HepG2 (cell line): ENCODE measurements around the gene RTN3. TPM values are rescaled to one million over a fixed set of nuclear protein-coding genes. Genes with fewer than 3 reads are reported as not detected.

Experiments
- ATAC-seq: fragments of 200-7000 bp; cut with Tn5 transposase; 3 replicates; pipeline ENCODE4 v1.9.1; 2020; ENCODE audit warnings: mild to moderate bottlenecking, moderate library complexity
- BruUV-seq: library from RNA; stranded (reverse); fragments of 400-500 nt; replicated peaks from 2 replicates; lab custom pipeline; 2021; lab: Mats Ljungman, UMichigan
- CTCF ChIA-PET: fragments of 300-600 bp; formaldehyde crosslinking; extraction: SDS; loops from one replicate; lab custom pipeline; 2021; ENCODE audit warnings: low total read pairs, inconsistent platforms, low intra/inter-chr PET ratio; lab: Yijun Ruan, JAX
- POLR2A ChIA-PET: fragments of 350-600 bp; sonication (Branson Sonifier 250); formaldehyde crosslinking; loops from one replicate; lab custom pipeline; 2020; ENCODE audit warnings: antibody characterized with exemption, inconsistent platforms; lab: Yijun Ruan, JAX
- DNase-seq: peaks from one replicate; pipeline ENCODE4 v3.0.0-alpha.2; 2015; ENCODE audit warnings: low spot score
- FAIRE-seq: peaks from 3 replicates; lab custom pipeline; 2011; peaks lifted over from hg19 to GRCh38; lab: Jason Lieb, UNC
- H2AFZ ChIP-seq: one replicate; pipeline ENCODE4 v1.6.1; 2011; ENCODE audit warnings: low read length, inconsistent platforms
- H3K27ac ChIP-seq: fragments of 300-600 bp; 3 replicates; pipeline ENCODE4 v1.8.0; 2011; ENCODE audit warnings: mixed run types, mild to moderate bottlenecking, mixed read lengths, low read length, inconsistent platforms; ENCODE audit not compliant: insufficient read depth; ENCODE audit errors: extremely low read length
- H3K27me3 ChIP-seq, 2 experiments: fragments of 200-600 bp in 1 of 2; 2 replicates in 1 of 2; 3 replicates in 1 of 2; pipeline versions ENCODE4 v1.6.0 to v1.8.0; 2011; ENCODE audit warnings: low read length in 2 of 2, mild to moderate bottlenecking in 2 of 2, moderate library complexity in 2 of 2, inconsistent platforms in 1 of 2; ENCODE audit not compliant: insufficient read depth in 2 of 2, control insufficient read depth in 1 of 2
- H3K36me3 ChIP-seq, 2 experiments: fragments of 200-600 bp in 1 of 2; replicated peaks in 1 of 2; 2 replicates in 1 of 2; 3 replicates in 1 of 2; pipeline versions ENCODE4 v1.5.1 to v1.8.0; 2011; ENCODE audit warnings: low read length in 2 of 2, inconsistent platforms in 1 of 2; ENCODE audit not compliant: insufficient read depth in 2 of 2, control insufficient read depth in 1 of 2
- H3K4me1 ChIP-seq: 2 replicates; pipeline ENCODE4 v1.5.1; 2012; ENCODE audit warnings: low read length, inconsistent platforms; ENCODE audit not compliant: insufficient read depth
- H3K4me2 ChIP-seq: 2 replicates; pipeline ENCODE4 v1.6.0; 2011; ENCODE audit warnings: low read depth, low read length, inconsistent platforms
- H3K4me3 ChIP-seq, 3 experiments: fragments of 200-600 bp in 1 of 3; sonication (generic), shearing (Covaris generic) in 1 of 3; replicated peaks in 1 of 3; 2 replicates each; pipeline ENCODE4 v1.5.1; 2011 to 2016; ENCODE audit warnings: low read length in 3 of 3, inconsistent platforms in 2 of 3, low read depth in 2 of 3, mild to moderate bottlenecking in 2 of 3, control low read depth in 1 of 3, mixed read lengths in 1 of 3; ENCODE audit not compliant: insufficient read depth in 1 of 3
- H3K79me2 ChIP-seq: one replicate; pipeline ENCODE4 v1.6.1; 2011; ENCODE audit warnings: low read length, inconsistent platforms; ENCODE audit not compliant: insufficient read depth
- H3K9ac ChIP-seq: 2 replicates; pipeline ENCODE4 v1.6.0; 2011; ENCODE audit warnings: mild to moderate bottlenecking, low read depth, low read length, inconsistent platforms; ENCODE audit not compliant: insufficient read depth
- H3K9me3 ChIP-seq: 2 replicates; pipeline ENCODE4 v1.5.1; 2012; ENCODE audit warnings: mild to moderate bottlenecking, low read length
- H4K20me1 ChIP-seq: 2 replicates; pipeline ENCODE4 v1.6.0; 2011; ENCODE audit warnings: inconsistent platforms, mild to moderate bottlenecking, low read length, moderate library complexity; ENCODE audit not compliant: insufficient read depth
- NFATC3 ChIP-seq: sonication (generic); formaldehyde crosslinking; IDR thresholded peaks from 2 replicates; pipeline ENCODE4 v1.5.1; 2020; ENCODE audit warnings: mild to moderate bottlenecking, missing genetic modification reagents
- NR2F6 ChIP-seq, 2 experiments: IDR thresholded peaks; 2 replicates each; pipeline ENCODE4 v1.6.1; 2016; ENCODE audit warnings: antibody characterized with exemption in 1 of 2, mild to moderate bottlenecking in 1 of 2
- RFXANK ChIP-seq: IDR thresholded peaks from 2 replicates; pipeline ENCODE4 v1.6.1; 2016
- SMAD1 ChIP-seq: sonication (generic); formaldehyde crosslinking; IDR thresholded peaks from 2 replicates; pipeline ENCODE4 v1.4.0; 2020; ENCODE audit warnings: missing genetic modification reagents, low read depth, mild to moderate bottlenecking, borderline replicate concordance
- TMF1 ChIP-seq: sonication (generic); formaldehyde crosslinking; IDR thresholded peaks from 2 replicates; pipeline ENCODE4 v1.8.1; 2022; ENCODE audit warnings: low read depth, missing genetic modification reagents
- ZNF143 ChIP-seq: sonication (generic); formaldehyde crosslinking; IDR thresholded peaks from 2 replicates; pipeline ENCODE4 v1.4.0; 2020; ENCODE audit warnings: missing genetic modification reagents
- ZNF225 ChIP-seq: sonication (generic); formaldehyde crosslinking; IDR thresholded peaks from 2 replicates; pipeline ENCODE4 v1.4.0; 2020; ENCODE audit warnings: mild to moderate bottlenecking, missing genetic modification reagents
- ZNF264 ChIP-seq: sonication (generic); formaldehyde crosslinking; IDR thresholded peaks from 2 replicates; pipeline ENCODE4 v1.4.0; 2020; ENCODE audit warnings: missing genetic modification reagents
- ZNF331 ChIP-seq: sonication (generic); formaldehyde crosslinking; IDR thresholded peaks from 2 replicates; pipeline ENCODE4 v1.4.0; 2020; ENCODE audit warnings: missing genetic modification reagents
- ZNF746 ChIP-seq: sonication (generic); formaldehyde crosslinking; IDR thresholded peaks from 2 replicates; pipeline ENCODE4 v1.8.0; 2022; ENCODE audit warnings: mild to moderate bottlenecking, missing genetic modification reagents
- ZNF766 ChIP-seq: sonication (generic); formaldehyde crosslinking; IDR thresholded peaks from 2 replicates; pipeline ENCODE4 v1.5.0; 2020; ENCODE audit warnings: missing genetic modification reagents, borderline replicate concordance
- WGBS: methylation state at CpG from one replicate; pipeline ENCODE4 v1.1.6; 2017; ENCODE audit warnings: low lambda C conversion rate; 5-methylcytosine and 5-hydroxymethylcytosine counted together
- in situ Hi-C: cut with HindIII; loops from 2 replicates; pipeline ENCODE4 v1.10.0; 2017; ENCODE audit warnings: low pct_unique_long_range_greater_than_20kb; ENCODE audit not compliant: extremely low pct_ligation_motif_present
- intact Hi-C: fragments of 100-400 bp; cut with micrococcal nuclease; formaldehyde crosslinking; loops from one replicate; pipeline ENCODE4 v1.10.0; 2022; ENCODE audit not compliant: unreplicated experiment
- polyA plus RNA-seq, 8 experiments: library from polyadenylated mRNA; depleted of rRNA in 3 of 8; stranded (reverse) in 7 of 8; unstranded in 1 of 8; fragments of >200 nt; fragmentation: Illumina TruSeq in 4 of 8; extraction: Trizol in 4 of 8; gene quantifications; 2 replicates each; pipeline versions ENCODE4 v1.2.1 to v1.2.3, GENCODE V29; 2011 to 2016; ENCODE audit warnings: low read depth in 4 of 8, missing spikeins in 1 of 8, mixed read lengths in 1 of 8; ENCODE audit not compliant: insufficient read depth in 1 of 8
- total RNA-seq, 5 experiments: library from RNA; depleted of rRNA; stranded (reverse); fragments of >200 nt; fragmentation: Illumina TruSeq; extraction: Trizol; gene quantifications; 2 replicates each; pipeline ENCODE4 v1.2.3, GENCODE V29; 2016; ENCODE audit warnings: low read depth in 1 of 5
- TF ChIP-seq, protein P1 (sequence below), 2 experiments: sonication (generic) in 1 of 2; formaldehyde crosslinking in 1 of 2; IDR thresholded peaks; 2 replicates each; pipeline versions ENCODE4 v1.6.1 to v1.9.0; 2014 to 2022; ENCODE audit warnings: antibody characterized with exemption in 1 of 2, borderline replicate concordance in 1 of 2, inconsistent platforms in 1 of 2, low read depth in 1 of 2, missing genetic modification reagents in 1 of 2
- TF ChIP-seq, protein P2 (sequence below): sonication (generic); formaldehyde crosslinking; IDR thresholded peaks from 2 replicates; pipeline ENCODE4 v1.5.1; 2020; ENCODE audit warnings: missing genetic modification reagents, mild to moderate bottlenecking, borderline replicate concordance

The RTN3 gene
- total and polyA plus RNA-seq, 2 of the 13 experiments (the other 11 are each of a cell fraction or from before 2014, with no cell fraction given) = 32.2 to 41.1 TPM

DNA sequence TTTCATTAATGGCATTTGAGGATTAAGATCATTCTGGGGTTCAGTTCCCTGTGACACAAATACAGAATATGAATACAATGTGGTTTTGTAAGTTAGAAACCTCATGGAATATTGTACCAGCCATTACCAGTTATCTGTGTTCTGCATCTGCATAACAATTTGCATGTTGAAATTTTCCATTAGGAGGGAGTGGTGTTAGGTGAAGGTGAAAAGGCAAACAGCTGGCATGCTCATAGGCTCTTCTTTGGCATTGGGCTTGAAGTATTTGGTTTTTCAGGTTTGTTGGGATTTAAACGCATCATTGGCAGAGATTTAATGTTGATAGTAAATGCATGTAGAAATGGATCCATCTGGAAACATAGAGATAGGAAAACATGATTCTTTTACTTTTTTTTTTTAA, 18.6 kb downstream of the RTN3 start:
- WGBS = 100% methylated on average over 1 of the region's 1 CpG
- peaks cover 3% of the 10 kb centered on the region; the same call in 1 of the 2 replicates for H4K20me1 ChIP-seq
- POLR2A ChIA-PET = interaction anchor here (0.9 kb wide), 1 partner anchor 18 kb away, joined by 3 read pairs; the partner anchor contains the start of gene RTN3
- H3K4me1 ChIP-seq = no peaks in the 10 kb centered on the region
- H3K9me3 ChIP-seq = no peaks in the 10 kb centered on the region
- no peaks in the 10 kb centered on the region for H3K27me3 ChIP-seq
- TF ChIP-seq, protein P1, sequence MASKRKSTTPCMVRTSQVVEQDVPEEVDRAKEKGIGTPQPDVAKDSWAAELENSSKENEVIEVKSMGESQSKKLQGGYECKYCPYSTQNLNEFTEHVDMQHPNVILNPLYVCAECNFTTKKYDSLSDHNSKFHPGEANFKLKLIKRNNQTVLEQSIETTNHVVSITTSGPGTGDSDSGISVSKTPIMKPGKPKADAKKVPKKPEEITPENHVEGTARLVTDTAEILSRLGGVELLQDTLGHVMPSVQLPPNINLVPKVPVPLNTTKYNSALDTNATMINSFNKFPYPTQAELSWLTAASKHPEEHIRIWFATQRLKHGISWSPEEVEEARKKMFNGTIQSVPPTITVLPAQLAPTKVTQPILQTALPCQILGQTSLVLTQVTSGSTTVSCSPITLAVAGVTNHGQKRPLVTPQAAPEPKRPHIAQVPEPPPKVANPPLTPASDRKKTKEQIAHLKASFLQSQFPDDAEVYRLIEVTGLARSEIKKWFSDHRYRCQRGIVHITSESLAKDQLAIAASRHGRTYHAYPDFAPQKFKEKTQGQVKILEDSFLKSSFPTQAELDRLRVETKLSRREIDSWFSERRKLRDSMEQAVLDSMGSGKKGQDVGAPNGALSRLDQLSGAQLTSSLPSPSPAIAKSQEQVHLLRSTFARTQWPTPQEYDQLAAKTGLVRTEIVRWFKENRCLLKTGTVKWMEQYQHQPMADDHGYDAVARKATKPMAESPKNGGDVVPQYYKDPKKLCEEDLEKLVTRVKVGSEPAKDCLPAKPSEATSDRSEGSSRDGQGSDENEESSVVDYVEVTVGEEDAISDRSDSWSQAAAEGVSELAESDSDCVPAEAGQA (IDR thresholded peaks at IDR 0.05; ENCODE audit: low read depth) = no peak
- TF ChIP-seq, protein P1 (CRISPR knock-in tag; IDR thresholded peaks at IDR 0.05; ENCODE audit: borderline replicate concordance) = no peak
- TF ChIP-seq ZNF264 (CRISPR knock-in tag) = no peak
- no peak for TF ChIP-seq ZNF225
- no peak for TF ChIP-seq SMAD1 (CRISPR knock-in tag)
- TF ChIP-seq NR2F6 (IDR thresholded peaks at IDR 0.05) = no peak
- TF ChIP-seq NR2F6 (CRISPR knock-in tag; IDR thresholded peaks at IDR 0.05) = no peak
- no peak for TF ChIP-seq ZNF331 (CRISPR knock-in tag)
- TF ChIP-seq NFATC3 = no peak
- TF ChIP-seq, protein P2, sequence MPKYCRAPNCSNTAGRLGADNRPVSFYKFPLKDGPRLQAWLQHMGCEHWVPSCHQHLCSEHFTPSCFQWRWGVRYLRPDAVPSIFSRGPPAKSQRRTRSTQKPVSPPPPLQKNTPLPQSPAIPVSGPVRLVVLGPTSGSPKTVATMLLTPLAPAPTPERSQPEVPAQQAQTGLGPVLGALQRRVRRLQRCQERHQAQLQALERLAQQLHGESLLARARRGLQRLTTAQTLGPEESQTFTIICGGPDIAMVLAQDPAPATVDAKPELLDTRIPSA = no peak
- TF ChIP-seq ZNF746 (CRISPR knock-in tag) = no peak
- no peak for TF ChIP-seq RFXANK (CRISPR knock-in tag)
- no peak for TF ChIP-seq TMF1
- no peak for TF ChIP-seq ZNF143 (CRISPR knock-in tag)
- no peak for TF ChIP-seq ZNF766
- no peak overlapping the region for H3K27ac ChIP-seq
- no TSS peak for BruUV-seq
- FAIRE-seq (no peak), ATAC-seq (no peak), DNase-seq (no peak)
- no peak overlapping the region for H3K4me2 ChIP-seq
- no peak overlapping the region for H2AFZ ChIP-seq
- CTCF ChIA-PET = no interaction called here
- intact Hi-C loops (no loop called here), in situ Hi-C loops (no loop called here)
- no peak overlapping the region for H3K9ac ChIP-seq
- H3K79me2 ChIP-seq = peaks cover 5% of the 10 kb centered on the region
- H3K4me3 ChIP-seq = no peak overlapping the region
- H3K36me3 ChIP-seq = no peaks in the 10 kb centered on the region
